ENCODE results near the gene VWA8. TPM values are rescaled to one million over a fixed set of nuclear protein-coding genes. Genes with fewer than 3 reads are reported as not detected.

Gene VWA8
- polyA plus RNA-seq, 3 donors = 2.0 to 4.4 (median 3.4) TPM

- Histone ChIP-seq H2AFZ (ENCODE audit: insufficient read depth, low read depth, low read length, poor library complexity, severe bottlenecking) (no peak overlapping the region), H3K4me2 (replicated peaks; ENCODE audit: extremely low read depth, low read length, poor library complexity, severe bottlenecking) (no peak overlapping the region), H3K27ac (ENCODE audit: low read depth in 1 of 2, low read length in 2 of 2) (no peak overlapping the region), H3K79me2 (ENCODE audit: insufficient read depth, low read length) (no peaks in the 10 kb centered on the region), H3K27me3 (ENCODE audit: control insufficient read depth in 2 of 2, insufficient read depth in 2 of 2, low read length in 2 of 2) (no peaks in the 10 kb centered on the region), H3K9me3 (replicated peaks in 1 of 2; ENCODE audit: control insufficient read depth in 1 of 2, insufficient read depth in 1 of 2, low read length in 2 of 2) (no peaks in the 10 kb centered on the region), H3K9ac (ENCODE audit: insufficient read depth, low read length, poor library complexity, severe bottlenecking) (no peak overlapping the region), H3K4me1 (ENCODE audit: control insufficient read depth in 1 of 2, insufficient read depth in 2 of 2, low read length in 2 of 2) (peaks cover 3 to 10% of the 10 kb centered on the region in 2 donors), H4K20me1 (ENCODE audit: insufficient read depth, low read length) (no peaks in the 10 kb centered on the region), H3K4me3 (replicated peaks in 1 of 3; ENCODE audit: low read depth in 2 of 3, low read length in 3 of 3) (no peak overlapping the region), H3K36me3 (replicated peaks in 1 of 2; ENCODE audit: control insufficient read depth in 1 of 2, insufficient read depth in 2 of 2, low read length in 2 of 2) (no peaks in the 10 kb centered on the region)
- Mint-ChIP-seq H3K27ac (peak overlapping the region in 2 of 7 donors; percentile 5 to 37), H3K4me3 (no peak overlapping the region), H3K4me1 (peaks cover 19% of the 10 kb centered on the region), H3K36me3 (peaks cover 0 to 8% of the 10 kb centered on the region in 2 donors), H3K9me3 (peaks cover 0 to 12% (median 0%) of the 10 kb centered on the region in 7 donors), H3K27me3 (ENCODE audit: low read depth in 3 of 3) (no peaks in the 10 kb centered on the region)
- no CpG with 5 or more reads among the region's 1 CpG for WGBS (ENCODE audit: insufficient coverage)
- intact Hi-C loops (cut with micrococcal nuclease) = no loop called here
- no peak for TF ChIP-seq CTCF (IDR thresholded peaks at IDR 0.05)
- DNase-seq = no peak
Observed at GRCh38 chr13:41917641-41918040, 43.3 kb downstream of the VWA8 start.

- no peaks in the 10 kb centered on the region for H4K20me1 ChIP-seq (ENCODE audit: insufficient read depth, low read length)
- peak overlapping the region; percentile 33 for H3K4me2 ChIP-seq (replicated peaks; ENCODE audit: extremely low read depth, low read length, poor library complexity, severe bottlenecking)
- TF ChIP-seq CTCF (IDR thresholded peaks at IDR 0.05) = no peak
- DNase-seq = no peak
- H3K9me3 ChIP-seq (replicated peaks in 1 of 2; ENCODE audit: control insufficient read depth in 1 of 2, insufficient read depth in 1 of 2, low read length in 2 of 2) = no peaks in the 10 kb centered on the region
- H3K36me3 ChIP-seq (replicated peaks in 1 of 2; ENCODE audit: control insufficient read depth in 1 of 2, insufficient read depth in 2 of 2, low read length in 2 of 2) = no peaks in the 10 kb centered on the region
- Mint-ChIP-seq H3K27me3 (ENCODE audit: low read depth in 3 of 3) (no peaks in the 10 kb centered on the region), H3K36me3 (peaks cover 0 to 5% of the 10 kb centered on the region in 2 donors), H3K4me3 (peak overlapping the region in 1 of 2 donors; percentile 22), H3K27ac (peak overlapping the region in 2 of 7 donors; percentile 28 to 51), H3K4me1 (peaks cover 17% of the 10 kb centered on the region), H3K9me3 (peaks cover 0 to under 1% (median 0%) of the 10 kb centered on the region in 7 donors)
- intact Hi-C loops (cut with micrococcal nuclease) = no loop called here
- no peaks in the 10 kb centered on the region for H3K79me2 ChIP-seq (ENCODE audit: insufficient read depth, low read length)
- H3K9ac ChIP-seq (ENCODE audit: insufficient read depth, low read length, poor library complexity, severe bottlenecking) = no peak overlapping the region
- H2AFZ ChIP-seq (ENCODE audit: insufficient read depth, low read depth, low read length, poor library complexity, severe bottlenecking) = no peak overlapping the region
- H3K4me1 ChIP-seq (ENCODE audit: control insufficient read depth in 1 of 2, insufficient read depth in 2 of 2, low read length in 2 of 2) = peaks cover 3 to 10% of the 10 kb centered on the region in 2 donors
- H3K27me3 ChIP-seq (ENCODE audit: control insufficient read depth in 2 of 2, insufficient read depth in 2 of 2, low read length in 2 of 2) = no peaks in the 10 kb centered on the region
- WGBS (ENCODE audit: insufficient coverage) = 10% methylated on average over 2 of the region's 5 CpGs
- H3K4me3 ChIP-seq (replicated peaks in 1 of 3; ENCODE audit: low read depth in 2 of 3, low read length in 3 of 3) = no peak overlapping the region
- no peak overlapping the region for H3K27ac ChIP-seq (ENCODE audit: low read depth in 1 of 2, low read length in 2 of 2)
Observed at GRCh38 chr13:41916173-41916954, 44.5 kb downstream of the VWA8 start.
